HCT116 (cell line): Measurements from ENCODE around the gene SLC43A3. TPM values are rescaled to one million over a fixed set of nuclear protein-coding genes. Genes with fewer than 3 reads are reported as not detected.

Experiments used
- ATAC-seq: fragments of 200-7000 bp; cut with Tn5 transposase; 2 replicates; pipeline ENCODE4 v1.9.1; 2020; ENCODE audit warnings: mild to moderate bottlenecking, moderate library complexity
- BruUV-seq: library from RNA; stranded (reverse); fragments of 400-500 nt; replicated peaks from 2 replicates; lab custom pipeline; 2021; lab: Mats Ljungman, UMichigan
- CTCF ChIA-PET: fragments of 300-600 bp; sonication (Branson Sonifier 250); formaldehyde crosslinking; loops from one replicate; lab custom pipeline; 2021; ENCODE audit warnings: antibody characterized with exemption; lab: Charles Lee
- POLR2A ChIA-PET: fragments of 300-600, 350-600 bp; sonication (Branson Sonifier 250); formaldehyde crosslinking; loops from one replicate; lab custom pipeline; 2021; ENCODE audit warnings: antibody characterized with exemption; lab: Charles Lee
- RAD21 ChIA-PET, 2 experiments: fragments of 300-600 bp; sonication (Branson Sonifier 250); formaldehyde crosslinking; loops; one replicate each; lab custom pipeline; 2023; ENCODE audit warnings: low total read pairs in 2 of 2; ENCODE audit not compliant: uncharacterized antibody in 2 of 2, unreplicated experiment in 2 of 2, low non-redundant PET in 1 of 2; lab: Charles Lee
- DNase-seq: peaks from one replicate; pipeline ENCODE4 v3.0.0-alpha.2; 2010; ENCODE audit warnings: low read depth, low spot score
- H2AFZ ChIP-seq: fragments of 200-600 bp; shearing (Covaris generic), sonication (generic); 2 replicates; pipeline ENCODE4 v1.6.1; 2017; ENCODE audit warnings: low read depth, mixed run types, mixed read lengths, antibody characterized with exemption, low read length; ENCODE audit not compliant: poor library complexity, severe bottlenecking
- H3K27ac ChIP-seq: 2 replicates; pipeline ENCODE4 v1.5.1; 2012; ENCODE audit warnings: low read depth, low read length
- H3K27me3 ChIP-seq: fragments of 200-600 bp; sonication (generic); 2 replicates; pipeline ENCODE4 v1.6.1; 2016; ENCODE audit warnings: mixed run types, low read length, mixed read lengths; ENCODE audit not compliant: insufficient read depth
- H3K36me3 ChIP-seq, 2 experiments: fragments of 200-500 bp in 1 of 2; fragments of 200-600 bp in 1 of 2; sonication (Bioruptor generic) in 1 of 2; sonication (generic) in 1 of 2; 2 replicates each; pipeline versions ENCODE4 v1.5.1 to v1.6.1; 2014 to 2016; ENCODE audit warnings: low read length in 2 of 2, inconsistent platforms in 1 of 2, mixed read lengths in 1 of 2, mixed run types in 1 of 2; ENCODE audit not compliant: insufficient read depth in 2 of 2, control insufficient read depth in 1 of 2
- H3K4me1 ChIP-seq, 2 experiments: fragments of 200-600 bp in 1 of 2; sonication (generic) in 1 of 2; 2 replicates each; pipeline versions ENCODE4 v1.5.1 to v1.6.1; 2012 to 2017; ENCODE audit warnings: low read length in 2 of 2, inconsistent platforms in 1 of 2, mild to moderate bottlenecking in 1 of 2, mixed read lengths in 1 of 2, mixed run types in 1 of 2, moderate library complexity in 1 of 2; ENCODE audit not compliant: insufficient read depth in 2 of 2, control insufficient read depth in 1 of 2
- H3K4me2 ChIP-seq: fragments of 200-600 bp; sonication (generic); 2 replicates; pipeline ENCODE4 v1.6.1; 2017; ENCODE audit warnings: mixed run types, low read length, mixed read lengths
- H3K4me3 ChIP-seq, 2 experiments: fragments of 200-600 bp in 1 of 2; sonication (generic) in 1 of 2; replicated peaks in 1 of 2; 2 replicates each; pipeline ENCODE4 v1.5.1; 2011 to 2016; ENCODE audit warnings: low read length in 2 of 2, control low read depth in 1 of 2, low read depth in 1 of 2, mild to moderate bottlenecking in 1 of 2, mixed read lengths in 1 of 2, mixed run types in 1 of 2
- H3K79me2 ChIP-seq: fragments of 200-600 bp; sonication (generic); 2 replicates; pipeline ENCODE4 v1.6.1; 2017; ENCODE audit warnings: mild to moderate bottlenecking, mixed run types, low read length, moderate library complexity, mixed read lengths; ENCODE audit not compliant: insufficient read depth
- H3K9ac ChIP-seq: fragments of 200-600 bp; sonication (generic); 2 replicates; pipeline ENCODE4 v1.6.1; 2016; ENCODE audit warnings: low read length, mixed read lengths
- H3K9me2 ChIP-seq: fragments of 200-600 bp; sonication (generic), shearing (Covaris generic); 2 replicates; pipeline ENCODE4 v1.6.1; 2017; ENCODE audit warnings: mixed run types, mild to moderate bottlenecking, moderate library complexity; ENCODE audit not compliant: insufficient read depth
- H3K9me3 ChIP-seq, 2 experiments: fragments of 200-500 bp in 1 of 2; fragments of 200-600 bp in 1 of 2; sonication (Bioruptor generic) in 1 of 2; sonication (generic) in 1 of 2; 2 replicates each; pipeline ENCODE4 v1.6.1; 2014 to 2017; ENCODE audit warnings: low read length in 2 of 2, mixed read lengths in 2 of 2, inconsistent platforms in 1 of 2, low read depth in 1 of 2, mild to moderate bottlenecking in 1 of 2, mixed run types in 1 of 2, moderate library complexity in 1 of 2; ENCODE audit not compliant: control insufficient read depth in 1 of 2, insufficient read depth in 1 of 2
- H4K20me1 ChIP-seq: fragments of 200-600 bp; sonication (generic), shearing (Covaris generic); 2 replicates; pipeline ENCODE4 v1.6.1; 2017; ENCODE audit warnings: mixed run types, mild to moderate bottlenecking, moderate library complexity; ENCODE audit not compliant: insufficient read depth
- CBX3 ChIP-seq: IDR thresholded peaks from 2 replicates; pipeline ENCODE4 v1.6.1; 2012; ENCODE audit warnings: low read depth
- CEBPB ChIP-seq: IDR thresholded peaks from 2 replicates; pipeline ENCODE4 v1.6.1; 2012; ENCODE audit warnings: low read depth
- CTCF ChIP-seq, 3 experiments: fragments of 200-600 bp in 1 of 3; sonication (generic) in 1 of 3; IDR thresholded peaks in 2 of 3; conservative IDR thresholded peaks in 1 of 3; 2 replicates each; pipeline ENCODE4 v1.5.1; 2012 to 2017; ENCODE audit warnings: low read depth in 2 of 3, low read length in 2 of 3, antibody characterized with exemption in 1 of 3, borderline replicate concordance in 1 of 3, control low read depth in 1 of 3, mild to moderate bottlenecking in 1 of 3, mixed read lengths in 1 of 3, mixed run types in 1 of 3, moderate library complexity in 1 of 3; ENCODE audit not compliant: insufficient read depth in 1 of 3
- EGR1 ChIP-seq: IDR thresholded peaks from 2 replicates; pipeline ENCODE4 v1.6.1; 2012; ENCODE audit warnings: low read depth
- ELF1 ChIP-seq: IDR thresholded peaks from 2 replicates; pipeline ENCODE4 v1.6.1; 2012; ENCODE audit warnings: low read depth, borderline replicate concordance
- EZH2 ChIP-seq: fragments of 200-600 bp; sonication (generic); IDR thresholded peaks from 2 replicates; pipeline ENCODE4 v1.6.1; 2017; ENCODE audit warnings: antibody characterized with exemption, mixed run types
- EZH2phosphoT487 ChIP-seq: fragments of 200-600 bp; IDR thresholded peaks from 2 replicates; pipeline ENCODE4 v1.6.1; 2018; ENCODE audit warnings: antibody characterized with exemption, borderline replicate concordance
- JUND ChIP-seq: IDR thresholded peaks from 2 replicates; pipeline ENCODE4 v1.6.1; 2012
- MAX ChIP-seq: IDR thresholded peaks from 2 replicates; pipeline ENCODE4 v1.6.1; 2012
- POLR2AphosphoS5 ChIP-seq: IDR thresholded peaks from 2 replicates; pipeline ENCODE4 v1.6.1; 2011; ENCODE audit warnings: mild to moderate bottlenecking, low read depth, low read length, moderate library complexity
- RAD21 ChIP-seq: IDR thresholded peaks from 2 replicates; pipeline ENCODE4 v1.6.1; 2012; ENCODE audit warnings: low read depth, mild to moderate bottlenecking
- REST ChIP-seq: IDR thresholded peaks from 2 replicates; pipeline ENCODE4 v1.6.1; 2012; ENCODE audit warnings: low read depth
- SIN3A ChIP-seq: IDR thresholded peaks from 2 replicates; pipeline ENCODE4 v1.6.1; 2012; ENCODE audit warnings: low read depth
- SP1 ChIP-seq: IDR thresholded peaks from 2 replicates; pipeline ENCODE4 v1.6.1; 2012; ENCODE audit warnings: low read depth
- SRF ChIP-seq: IDR thresholded peaks from 2 replicates; pipeline ENCODE4 v1.6.1; 2012; ENCODE audit warnings: low read depth
- TCF7L2 ChIP-seq: IDR thresholded peaks from 2 replicates; pipeline ENCODE4 v1.7.0; 2011; ENCODE audit warnings: borderline replicate concordance, inconsistent platforms; ENCODE audit not compliant: insufficient read depth, insufficient read length; ENCODE audit errors: extremely low read depth
- YY1 ChIP-seq: IDR thresholded peaks from 2 replicates; pipeline ENCODE4 v1.6.1; 2011; ENCODE audit warnings: low read length, low read depth, moderate library complexity, mild to moderate bottlenecking; ENCODE audit not compliant: insufficient replicate concordance; ENCODE audit errors: extremely low read depth
- ZFX ChIP-seq: fragments of 450-650 bp; IDR thresholded peaks from 2 replicates; pipeline ENCODE4 v1.6.1; 2017
- intact Hi-C: fragments of 100-400 bp; cut with micrococcal nuclease; formaldehyde crosslinking; loops from 2 replicates; pipeline ENCODE4 v1.10.0; 2022
- total RNA-seq: library from RNA; stranded (reverse); gene quantifications from one replicate; pipeline ENCODE4 v1.2.1, GENCODE V29; 2021; ENCODE audit not compliant: unreplicated experiment

Gene SLC43A3
- total RNA-seq, 1 experiment from 2014 or later: 36.9 TPM

- POLR2A ChIA-PET: no interaction called here
- CTCF ChIA-PET: no interaction called here
- BruUV-seq: no TSS peak
- Histone ChIP-seq H2AFZ (no peak overlapping the region), H3K27ac (no peak overlapping the region), H3K9me2 (no peaks in the 10 kb centered on the region), H4K20me1 (no peaks in the 10 kb centered on the region), H3K9ac (no peak overlapping the region), H3K4me3 (no peak overlapping the region), H3K4me2 (no peak overlapping the region), H3K27me3 (0 out of 2 replicates have a peak, but pooled peaks cover 5% of the 10 kb centered on the region), H3K4me1 (no peaks in the 10 kb centered on the region), H3K9me3 (no peaks in the 10 kb centered on the region), H3K79me2 (no peaks in the 10 kb centered on the region), H3K36me3 (no peaks in the 10 kb centered on the region)
- ATAC-seq: no peak
- no peak for DNase-seq
- RAD21 ChIA-PET: no interaction called here
- intact Hi-C loops: no loop called here
- TF ChIP-seq JUND: no peak
- TF ChIP-seq POLR2AphosphoS5: no peak
- no peak for TF ChIP-seq REST
- no peak for TF ChIP-seq YY1
- TF ChIP-seq ELF1: no peak
- TF ChIP-seq EZH2: no peak
- no peak for TF ChIP-seq MAX
- no peak for TF ChIP-seq TCF7L2
- TF ChIP-seq SRF: no peak
- no peak for TF ChIP-seq RAD21
- no peak for TF ChIP-seq SIN3A
- no peak for TF ChIP-seq SP1
- TF ChIP-seq CEBPB: no peak
- no peak for TF ChIP-seq EZH2phosphoT487
- TF ChIP-seq ZFX: no peak
- TF ChIP-seq CBX3: no peak
- TF ChIP-seq EGR1: no peak
- TF ChIP-seq CTCF (IDR thresholded peaks at IDR 0.05 in 2 of 3, conservative IDR thresholded peaks at IDR 0.05 in 1 of 3; ENCODE audit: borderline replicate concordance in 1 of 3, insufficient read depth in 1 of 3, low read depth in 2 of 3, low read length in 2 of 3): no peak
Observed at GRCh38 chr11:57359396-57359795, 67.5 kb downstream of the SLC43A3 start.
